Esophagus muscularis mucosa (tissue), 4 donors: ENCODE results near the gene KIF26B.
"Not testable (repeated sequence)": the region's sequence is repeated elsewhere in the genome, so short reads cannot be mapped to it uniquely, and the experiment has no call there.

ENCODE experiments used
- EP300 ChIP-seq: sonication (generic); formaldehyde crosslinking; IDR thresholded peaks from one replicate; pipeline ENCODE4 v1.6.1; 2017; ENCODE audit warnings: antibody characterized with exemption
- POLR2A ChIP-seq: fragments of 450-650 bp; IDR thresholded peaks from one replicate; pipeline ENCODE4 v1.6.1; 2017; ENCODE audit warnings: antibody characterized with exemption, moderate library complexity, mild to moderate bottlenecking, low read depth
- POLR2AphosphoS5 ChIP-seq, 2 donors: sonication (generic); formaldehyde crosslinking; IDR thresholded peaks; one replicate each; pipeline ENCODE4 v1.6.1; 2017; ENCODE audit warnings: antibody characterized with exemption in 2 of 2
- TF ChIP-seq, protein P1 (sequence below), 3 experiments: fragments of 200-600 bp in 2 of 3; fragments of 450-650 bp in 1 of 3; sonication (generic) in 2 of 3; IDR thresholded peaks; one replicate each; pipeline ENCODE4 v1.5.1; 2017 to 2019; ENCODE audit warnings: antibody characterized with exemption in 3 of 3, mild to moderate bottlenecking in 2 of 3, moderate library complexity in 1 of 3

DNA sequence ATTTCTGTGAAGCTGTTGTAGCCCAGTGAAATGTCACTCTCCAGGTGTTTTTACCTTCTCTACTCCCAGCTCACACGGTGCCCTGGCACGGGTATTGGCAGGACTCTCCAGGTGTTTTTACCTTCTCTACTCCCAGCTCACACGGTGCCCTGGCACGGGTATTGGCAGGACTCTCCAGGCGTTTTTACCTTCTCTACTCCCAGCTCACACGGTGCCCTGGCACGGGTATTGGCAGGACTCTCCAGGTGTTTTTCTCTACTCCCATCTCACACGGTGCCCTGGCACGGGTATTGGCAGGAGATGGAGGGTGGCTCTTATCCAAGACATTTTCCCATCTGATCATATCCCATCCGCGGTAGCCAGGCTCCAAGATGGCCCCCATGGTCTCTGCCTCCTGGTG is 540.9 kb downstream of the KIF26B start:
- TF ChIP-seq, protein P1, sequence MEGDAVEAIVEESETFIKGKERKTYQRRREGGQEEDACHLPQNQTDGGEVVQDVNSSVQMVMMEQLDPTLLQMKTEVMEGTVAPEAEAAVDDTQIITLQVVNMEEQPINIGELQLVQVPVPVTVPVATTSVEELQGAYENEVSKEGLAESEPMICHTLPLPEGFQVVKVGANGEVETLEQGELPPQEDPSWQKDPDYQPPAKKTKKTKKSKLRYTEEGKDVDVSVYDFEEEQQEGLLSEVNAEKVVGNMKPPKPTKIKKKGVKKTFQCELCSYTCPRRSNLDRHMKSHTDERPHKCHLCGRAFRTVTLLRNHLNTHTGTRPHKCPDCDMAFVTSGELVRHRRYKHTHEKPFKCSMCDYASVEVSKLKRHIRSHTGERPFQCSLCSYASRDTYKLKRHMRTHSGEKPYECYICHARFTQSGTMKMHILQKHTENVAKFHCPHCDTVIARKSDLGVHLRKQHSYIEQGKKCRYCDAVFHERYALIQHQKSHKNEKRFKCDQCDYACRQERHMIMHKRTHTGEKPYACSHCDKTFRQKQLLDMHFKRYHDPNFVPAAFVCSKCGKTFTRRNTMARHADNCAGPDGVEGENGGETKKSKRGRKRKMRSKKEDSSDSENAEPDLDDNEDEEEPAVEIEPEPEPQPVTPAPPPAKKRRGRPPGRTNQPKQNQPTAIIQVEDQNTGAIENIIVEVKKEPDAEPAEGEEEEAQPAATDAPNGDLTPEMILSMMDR (IDR thresholded peaks at IDR 0.05) = not testable (repeated sequence)
- TF ChIP-seq POLR2AphosphoS5 (IDR thresholded peaks at IDR 0.05); POLR2A; EP300: not testable (repeated sequence)
